ENCODE data around the gene RNF114.

GRCh38 chr20:49915380-49916145 lies 20.6 kb upstream of the RNF114 start, which contains the start of gene SPATA2:
- TF ChIP-seq CTCF (conservative IDR thresholded peaks at IDR 0.05): no peak
- TF ChIP-seq ZFX (IDR thresholded peaks at IDR 0.05): no peak

Data from C4-2B (cell line).